GM06990 (cell line): ENCODE measurements around the gene MS4A5.

Experiments
- DNase-seq: peaks from one replicate; pipeline ENCODE4 v3.0.0-alpha.2; 2011; ENCODE audit not compliant: insufficient read length; ENCODE audit errors: extremely low read depth
- H3K27me3 ChIP-seq: replicated peaks from 2 replicates; pipeline ENCODE4 v1.6.0; 2011; ENCODE audit warnings: low read length; ENCODE audit not compliant: control insufficient read depth, insufficient read depth
- H3K36me3 ChIP-seq: 2 replicates; pipeline ENCODE4 v1.5.1; 2011; ENCODE audit warnings: low read length; ENCODE audit not compliant: control insufficient read depth, insufficient read depth
- H3K4me3 ChIP-seq: replicated peaks from 2 replicates; pipeline ENCODE4 v1.5.1; 2011; ENCODE audit warnings: low read depth, mild to moderate bottlenecking, control low read depth, low read length
- CTCF ChIP-seq: IDR thresholded peaks from 2 replicates; pipeline ENCODE4 v1.5.1; 2011; ENCODE audit warnings: low read length, control low read depth, mild to moderate bottlenecking, inconsistent platforms; ENCODE audit not compliant: insufficient read depth, poor library complexity, severe bottlenecking

The MS4A5 gene

GRCh38 chr11:60477035-60477445 is 47.7 kb downstream of the MS4A5 start:
- Histone ChIP-seq H3K4me3 (no peak overlapping the region), H3K27me3 (no peaks in the 10 kb centered on the region), H3K36me3 (no peaks in the 10 kb centered on the region)
- TF ChIP-seq CTCF, result no peak
- DNase-seq, result peak; percentile 68

- H3K27me3 ChIP-seq, result no peaks in the 10 kb centered on the region
- TF ChIP-seq CTCF, result no peak
- H3K4me3 ChIP-seq, result no peak overlapping the region
- DNase-seq, result no peak
- H3K36me3 ChIP-seq, result no peaks in the 10 kb centered on the region
These were observed 53.0 kb downstream of the MS4A5 start for GRCh38 chr11:60482361-60482760.

DNA sequence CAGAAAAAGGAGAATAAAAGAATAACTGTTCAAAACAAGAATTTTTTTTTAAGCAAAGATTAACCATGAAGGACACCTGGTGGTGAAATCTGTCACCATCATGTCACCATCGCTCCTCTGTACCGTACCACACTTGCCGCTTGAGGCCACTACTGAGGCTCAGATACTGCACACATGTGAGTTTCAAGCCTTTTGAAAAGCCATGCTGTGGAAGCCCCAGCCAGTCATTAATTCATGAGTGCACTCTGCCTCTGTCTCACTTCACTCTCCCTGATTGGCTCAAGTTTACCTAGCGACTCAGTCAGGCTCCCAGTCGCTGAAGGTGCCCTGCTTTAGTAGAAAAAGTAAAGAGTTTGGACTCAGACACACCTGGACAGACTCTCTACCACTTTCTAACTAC is 56.6 kb downstream of the MS4A5 start:
- Histone ChIP-seq H3K27me3 (no peaks in the 10 kb centered on the region), H3K4me3 (no peak overlapping the region), H3K36me3 (no peaks in the 10 kb centered on the region)
- peak; percentile 56 for DNase-seq
- TF ChIP-seq CTCF, result peak; percentile 94

- DNase-seq, result no peak
- no peaks in the 10 kb centered on the region for H3K27me3 ChIP-seq
These were observed 63.2 kb downstream of the MS4A5 start, which contains the start of gene MS4A12 for GRCh38 chr11:60492488-60493009. Gene MS4A12 (plus strand): TSS chr11:60492778. CDS start chr11:60497319, 4,541 bp downstream.

DNA sequence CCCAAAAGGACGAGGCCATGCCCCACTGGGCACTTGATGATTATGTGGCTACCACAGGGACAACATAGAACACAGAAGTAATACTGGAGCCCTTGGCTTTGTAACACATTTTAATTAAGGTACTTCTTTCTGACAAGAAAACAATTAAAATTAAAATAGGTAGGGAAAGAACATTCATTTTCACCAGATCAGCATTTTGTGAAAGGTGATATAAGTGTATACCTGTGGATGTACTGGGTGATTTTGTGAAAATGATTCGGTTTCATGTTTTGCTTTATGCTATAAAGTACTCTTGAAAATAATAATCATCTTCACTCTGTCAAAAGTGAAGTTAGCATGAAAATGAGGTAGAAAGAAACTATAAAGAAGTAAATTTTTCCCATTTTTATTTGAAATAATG is 64.1 kb downstream of the MS4A5 start:
- Histone ChIP-seq H3K27me3 (no peaks in the 10 kb centered on the region), H3K36me3 (no peaks in the 10 kb centered on the region), H3K4me3 (no peak overlapping the region)
- TF ChIP-seq CTCF, result no peak
- DNase-seq, result no peak

More at GRCh38 chr11:60492488-60493009, 63.2 kb downstream of the MS4A5 start, which contains the start of gene MS4A12:
- H3K4me3 ChIP-seq, result no peak within 1 kb of the TSS
- no peak for TF ChIP-seq CTCF
- no peaks in the 10 kb centered on the region for H3K36me3 ChIP-seq
